ENCODE measurements around the gene SMPDL3B.
"Not testable (repeated sequence)": the region's sequence is repeated elsewhere in the genome, so short reads cannot be mapped to it uniquely, and the experiment has no call there.

GRCh38 chr1:28003117-28003516 lies 68.3 kb downstream of the SMPDL3B start:
- not testable (repeated sequence) for TF ChIP-seq CTCF, EP300, POLR2A, POLR2AphosphoS5 (IDR thresholded peaks at IDR 0.05)

Measured in upper lobe of left lung (tissue), 4 donors.